ENCODE data around the gene HEMK1. TPM values are rescaled to one million over a fixed set of nuclear protein-coding genes. Genes with fewer than 3 reads are reported as not detected.

Gene HEMK1
- total and polyA plus RNA-seq, 2 of the 8 experiments (the other 6 are each of a cell fraction or from before 2014, with no cell fraction given) = 9.7 to 10.6 TPM

- TF ChIP-seq TBP (IDR thresholded peaks at IDR 0.05; ENCODE audit: low read depth, low read length) (no peak), RBBP5 (IDR thresholded peaks at IDR 0.05; ENCODE audit: borderline replicate concordance, low read depth, low read length) (no peak), SIRT6 (IDR thresholded peaks at IDR 0.05; ENCODE audit: low read length) (no peak), ATF2 (IDR thresholded peaks at IDR 0.05; ENCODE audit: low read length) (no peak), RNF2 (IDR thresholded peaks at IDR 0.05; ENCODE audit: borderline replicate concordance, low read depth, low read length, missing control alignments, poor library complexity, severe bottlenecking) (no peak), RAD21 (IDR thresholded peaks at IDR 0.05 in 1 of 2, conservative IDR thresholded peaks at IDR 0.05 in 1 of 2; ENCODE audit: low read depth in 2 of 2, low read length in 2 of 2) (no peak), NRF1 (IDR thresholded peaks at IDR 0.05; ENCODE audit: low read depth, low read length) (no peak), SAP30 (IDR thresholded peaks at IDR 0.05; ENCODE audit: insufficient read depth, insufficient replicate concordance, low read length) (no peak), GABPA (IDR thresholded peaks at IDR 0.05; ENCODE audit: borderline replicate concordance, insufficient read depth, low read length) (no peak)
Measured at GRCh38 chr3:50644561-50644960, 75.2 kb downstream of the HEMK1 start (continued).
